ENCODE measurements around the gene VEPH1. TPM values are rescaled to one million over a fixed set of nuclear protein-coding genes. Genes with fewer than 3 reads are reported as not detected.

Gene VEPH1
- polyA plus RNA-seq, 1 of the 3 experiments (the other 2 are of a cell fraction) = 6.0 TPM

- ChIA-PET POLR2A (no interaction called here), CTCF (interaction anchor here (1.0 kb wide), 1 partner anchor 12 kb away, joined by 3 read pairs; no protein-coding TSS in a partner anchor)
- Histone ChIP-seq H2AFZ (ENCODE audit: low read depth) (no peak overlapping the region), H3K79me2 (ENCODE audit: insufficient read depth) (peaks cover 6% of the 10 kb centered on the region), H3K27me3 (ENCODE audit: insufficient read depth) (no peaks in the 10 kb centered on the region), H3K4me3 (ENCODE audit: low read depth in 2 of 2, low read length in 1 of 2) (no peak overlapping the region), H3K9me2 (no peaks in the 10 kb centered on the region), H3K4me1 (ENCODE audit: control insufficient read depth in 1 of 2, insufficient read depth in 2 of 2, low read depth in 1 of 2, low read length in 1 of 2) (no peaks in the 10 kb centered on the region; a peak in 1 of 4 replicates), H3K4me2 (no peak overlapping the region), H3F3A (replicated peaks; ENCODE audit: insufficient read depth) (peaks cover 6% of the 10 kb centered on the region), H3K36me3 (replicated peaks in 1 of 2; ENCODE audit: control insufficient read depth in 1 of 2, insufficient read depth in 2 of 2, low read length in 1 of 2) (peaks cover 0 to 9% of the 10 kb centered on the region in 2 experiments), H4K20me1 (ENCODE audit: insufficient read depth) (no peaks in the 10 kb centered on the region), H3K27ac (ENCODE audit: low read depth in 2 of 2, low read length in 1 of 2) (peak overlapping the region in 1 of 2 experiments; percentile 21; a peak in 2 of 4 replicates), H3K9me3 (no peaks in the 10 kb centered on the region; the same call in 1 of the 2 replicates), H3K9ac (no peak overlapping the region)
- no peak for DNase-seq
- TF ChIP-seq YY1 (IDR thresholded peaks at IDR 0.05; ENCODE audit: low read depth) (no peak), MEF2A (IDR thresholded peaks at IDR 0.05; ENCODE audit: borderline replicate concordance, low read depth) (no peak), GABPA (IDR thresholded peaks at IDR 0.05; ENCODE audit: low read depth) (no peak), POLR2AphosphoS5 (IDR thresholded peaks at IDR 0.05; ENCODE audit: low read depth, low read length) (no peak), RCOR1 (IDR thresholded peaks at IDR 0.05; ENCODE audit: low read length) (no peak), MAX (IDR thresholded peaks at IDR 0.05; ENCODE audit: low read depth) (no peak)
Measured at GRCh38 chr3:157520485-157521150, 17.4 kb upstream of the VEPH1 start.

- no peak overlapping the region for H3K4me3 ChIP-seq (ENCODE audit: low read depth in 2 of 2, low read length in 1 of 2)
- 94% methylated on average over 1 of the region's 1 CpG for WGBS (ENCODE audit: low lambda C conversion rate)
- H3K36me3 ChIP-seq (replicated peaks in 1 of 2; ENCODE audit: control insufficient read depth in 1 of 2, insufficient read depth in 2 of 2, low read length in 1 of 2) = peaks cover 0 to 3% of the 10 kb centered on the region in 2 experiments
- no peaks in the 10 kb centered on the region for H3K27me3 ChIP-seq (ENCODE audit: insufficient read depth)
- no peaks in the 10 kb centered on the region; the same call in none of the 2 replicates for H3K79me2 ChIP-seq (ENCODE audit: insufficient read depth)
- H3F3A ChIP-seq (replicated peaks; ENCODE audit: insufficient read depth) = peaks cover 6% of the 10 kb centered on the region
- ChIA-PET CTCF (interaction anchor here (2.3 kb wide), 1 partner anchor 14 kb away, joined by 7 read pairs; no protein-coding TSS in a partner anchor), POLR2A (no interaction called here)
- H3K4me1 ChIP-seq (ENCODE audit: control insufficient read depth in 1 of 2, insufficient read depth in 2 of 2, low read depth in 1 of 2, low read length in 1 of 2) = no peaks in the 10 kb centered on the region; a peak in 1 of 4 replicates
- H4K20me1 ChIP-seq (ENCODE audit: insufficient read depth) = no peaks in the 10 kb centered on the region
- H3K9me2 ChIP-seq = no peaks in the 10 kb centered on the region
- no peak for TF ChIP-seq FOXM1 (IDR thresholded peaks at IDR 0.05; ENCODE audit: low read depth)
- TF ChIP-seq REST (IDR thresholded peaks at IDR 0.05; ENCODE audit: low read depth, low read length) = no peak
- no peak for TF ChIP-seq EP300 (IDR thresholded peaks at IDR 0.05; ENCODE audit: borderline replicate concordance in 1 of 2, low read depth in 1 of 2, low read length in 1 of 2)
- no peak for TF ChIP-seq PBX3 (IDR thresholded peaks at IDR 0.05)
- TF ChIP-seq RAD21 (IDR thresholded peaks at IDR 0.05; ENCODE audit: low read length) = no peak
- TF ChIP-seq IRF3 (IDR thresholded peaks at IDR 0.05; ENCODE audit: low read depth, low read length) = no peak
- no peak for TF ChIP-seq MAX (IDR thresholded peaks at IDR 0.05; ENCODE audit: low read depth)
- TF ChIP-seq POLR2AphosphoS5 (IDR thresholded peaks at IDR 0.05; ENCODE audit: low read depth, low read length) = no peak
- no peak for TF ChIP-seq FOSL2 (IDR thresholded peaks at IDR 0.05; ENCODE audit: borderline replicate concordance, low read depth)
- no peak for TF ChIP-seq YY1 (IDR thresholded peaks at IDR 0.05; ENCODE audit: low read depth)
- no peak overlapping the region for H2AFZ ChIP-seq (ENCODE audit: low read depth)
- H3K9me3 ChIP-seq = no peaks in the 10 kb centered on the region; the same call in 1 of the 2 replicates
- H3K4me2 ChIP-seq = no peak overlapping the region
- H3K9ac ChIP-seq = no peak overlapping the region
- DNase-seq = no peak
- H3K27ac ChIP-seq (ENCODE audit: low read depth in 2 of 2, low read length in 1 of 2) = no peak overlapping the region
Measured at GRCh38 chr3:157518881-157519280, 15.7 kb upstream of the VEPH1 start.

Data from SK-N-SH (cell line).